ENCODE measurements around the gene ARAP3. TPM values are rescaled to one million over a fixed set of nuclear protein-coding genes. Genes with fewer than 3 reads are reported as not detected.

The ARAP3 gene
- total and polyA plus RNA-seq, 9 of the 15 experiments (the other 6 are each of a cell fraction or from before 2014, with no cell fraction given), result 0.83 to 25.7 (median 6.4) TPM

DNA sequence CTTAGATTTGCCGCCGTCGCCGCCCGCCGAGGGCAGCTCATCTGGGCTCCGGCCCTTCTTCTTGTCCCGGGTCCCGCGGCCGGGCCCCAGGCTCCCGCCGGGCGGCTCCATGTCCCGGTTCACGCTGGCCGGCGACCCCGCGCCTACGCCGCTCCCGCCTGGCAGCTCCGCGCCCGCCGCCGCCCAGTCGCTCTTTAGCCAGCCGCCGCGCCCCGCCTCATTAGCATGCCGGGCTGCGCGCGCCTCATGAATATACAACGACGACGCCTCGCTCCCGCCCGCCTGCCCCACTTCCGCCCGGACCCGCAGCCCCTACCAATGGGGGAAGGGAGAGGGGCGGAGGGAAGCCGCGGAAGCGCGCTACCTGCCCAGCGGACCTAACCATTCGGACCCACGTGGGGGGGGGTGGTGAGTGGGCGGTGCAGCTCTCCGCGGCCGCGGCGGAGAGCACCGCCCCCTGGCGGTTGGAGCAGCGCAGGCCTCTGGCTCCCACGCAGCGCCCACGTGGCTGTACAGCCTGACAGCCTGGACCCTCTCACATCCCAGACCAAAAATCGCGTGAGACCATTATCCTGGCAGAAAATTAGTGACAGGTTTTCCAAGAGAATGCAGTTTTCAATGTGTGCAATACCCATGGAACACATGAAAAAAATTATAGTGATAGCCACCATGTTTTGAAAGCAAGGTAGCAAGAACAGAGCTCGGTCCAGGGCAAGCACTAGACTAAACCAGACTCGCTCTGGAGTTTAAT is 63.1 kb downstream of the ARAP3 start, which contains the start of gene DIAPH1 (continued):
- TF ChIP-seq GTF2F1 (IDR thresholded peaks at IDR 0.05; ENCODE audit: low read depth, low read length) (0 out of 2 replicates have a peak, but pooled peaks have one; percentile 70), STAT5B (CRISPR knock-in tag; IDR thresholded peaks at IDR 0.05) (no peak), CAMTA2 (CRISPR knock-in tag; conservative IDR thresholded peaks at IDR 0.05) (no peak), STAG1 (CRISPR knock-in tag; IDR thresholded peaks at IDR 0.05; ENCODE audit: borderline replicate concordance) (no peak), ZNF174 (CRISPR knock-in tag; IDR thresholded peaks at IDR 0.05) (no peak), ZNF282 (CRISPR knock-in tag; IDR thresholded peaks at IDR 0.05) (no peak), HSF4 (CRISPR knock-in tag; IDR thresholded peaks at IDR 0.05; ENCODE audit: borderline replicate concordance) (no peak; the same call in 1 of the 2 replicates), E2F3 (CRISPR knock-in tag; IDR thresholded peaks at IDR 0.05) (peak; percentile 60; the same call in 1 of the 2 replicates), ZNF23 (CRISPR knock-in tag; IDR thresholded peaks at IDR 0.05) (no peak)
- TF ChIP-seq, protein P1, sequence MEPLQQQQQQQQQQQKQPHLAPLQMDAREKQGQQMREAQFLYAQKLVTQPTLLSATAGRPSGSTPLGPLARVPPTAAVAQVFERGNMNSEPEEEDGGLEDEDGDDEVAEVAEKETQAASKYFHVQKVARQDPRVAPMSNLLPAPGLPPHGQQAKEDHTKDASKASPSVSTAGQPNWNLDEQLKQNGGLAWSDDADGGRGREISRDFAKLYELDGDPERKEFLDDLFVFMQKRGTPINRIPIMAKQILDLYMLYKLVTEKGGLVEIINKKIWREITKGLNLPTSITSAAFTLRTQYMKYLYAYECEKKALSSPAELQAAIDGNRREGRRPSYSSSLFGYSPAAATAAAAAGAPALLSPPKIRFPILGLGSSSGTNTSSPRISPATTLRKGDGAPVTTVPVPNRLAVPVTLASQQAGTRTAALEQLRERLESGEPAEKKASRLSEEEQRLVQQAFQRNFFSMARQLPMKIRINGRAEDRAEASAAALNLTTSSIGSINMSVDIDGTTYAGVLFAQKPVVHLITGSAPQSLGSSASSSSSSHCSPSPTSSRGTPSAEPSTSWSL (CRISPR knock-in tag; IDR thresholded peaks at IDR 0.05; ENCODE audit: borderline replicate concordance), result no peak
- TF ChIP-seq, protein P2, sequence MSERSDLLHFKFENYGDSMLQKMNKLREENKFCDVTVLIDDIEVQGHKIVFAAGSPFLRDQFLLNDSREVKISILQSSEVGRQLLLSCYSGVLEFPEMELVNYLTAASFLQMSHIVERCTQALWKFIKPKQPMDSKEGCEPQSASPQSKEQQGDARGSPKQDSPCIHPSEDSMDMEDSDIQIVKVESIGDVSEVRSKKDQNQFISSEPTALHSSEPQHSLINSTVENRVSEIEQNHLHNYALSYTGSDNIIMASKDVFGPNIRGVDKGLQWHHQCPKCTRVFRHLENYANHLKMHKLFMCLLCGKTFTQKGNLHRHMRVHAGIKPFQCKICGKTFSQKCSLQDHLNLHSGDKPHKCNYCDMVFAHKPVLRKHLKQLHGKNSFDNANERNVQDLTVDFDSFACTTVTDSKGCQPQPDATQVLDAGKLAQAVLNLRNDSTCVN (CRISPR knock-in tag; IDR thresholded peaks at IDR 0.05), result 0 out of 2 replicates have a peak, but pooled peaks have one; percentile 77

Measured in K562 (cell line).